Measurements from ENCODE around the gene SLC43A3. TPM values are rescaled to one million over a fixed set of nuclear protein-coding genes. Genes with fewer than 3 reads are reported as not detected.

Gene SLC43A3
- total RNA-seq, 1 experiment from 2014 or later = 8.6 TPM

GRCh38 chr11:57460022-57460757 lies 33.3 kb upstream of the SLC43A3 start, which contains the start of gene RTN4RL2:
Gene RTN4RL2 (plus strand): TSS chr11:57460528. CDS start chr11:57460866, 338 bp downstream.
- H3K27ac ChIP-seq (ENCODE audit: low read length) = no peak within 1 kb of the TSS
- intact Hi-C loops (cut with micrococcal nuclease; ENCODE audit: unreplicated experiment) (no loop called here), in situ Hi-C loops (cut with HindIII; ENCODE audit: low pct_unique_long_range_greater_than_20kb, low sequenced_read_pairs) (no loop called here)
- POLR2A ChIA-PET = interaction anchor here (0.6 kb wide), 1 partner anchor 58 kb away, joined by 3 read pairs; no protein-coding TSS in a partner anchor
- DNase-seq (ENCODE audit: low read depth, low spot score) = no peak
- ATAC-seq = peak; percentile 52
- H3K36me3 ChIP-seq (ENCODE audit: control insufficient read depth, insufficient read depth, low read length) = no peaks in the 10 kb centered on the region
- peak within 1 kb of the TSS; percentile 30 to 50 for H3K4me3 ChIP-seq (ENCODE audit: low read depth in 2 of 2, low read length in 2 of 2)
- H3K9me3 ChIP-seq (ENCODE audit: control insufficient read depth, insufficient read depth, low read depth, low read length) = no peaks in the 10 kb centered on the region
- TF ChIP-seq REST (IDR thresholded peaks at IDR 0.05; ENCODE audit: insufficient read depth in 1 of 2, low read depth in 2 of 2, low read length in 1 of 2) (no peak), POLR2AphosphoS5 (IDR thresholded peaks at IDR 0.05; ENCODE audit: low read depth, low read length) (no peak), CTCF (IDR thresholded peaks at IDR 0.05) (peak; percentile 61; the same call in 1 of the 2 replicates)
- BruUV-seq (replicated peaks) = no TSS peak
- peaks cover 6% of the 10 kb centered on the region; the same call in 1 of the 2 replicates for H3K27me3 ChIP-seq (ENCODE audit: control insufficient read depth, insufficient read depth, low read length)
- CTCF ChIA-PET = interaction anchor here (0.6 to 0.7 kb wide), 3 partner anchors 18 to 64 kb away, joined by 3 to 6 read pairs (median 6); no protein-coding TSS in a partner anchor
- peaks cover 4% of the 10 kb centered on the region; the same call in 1 of the 2 replicates for H3K4me1 ChIP-seq (ENCODE audit: control insufficient read depth, insufficient read depth, low read length)

- 0 out of 2 replicates have a peak, but pooled peaks have one; percentile 24 for ATAC-seq
- intact Hi-C loops (cut with micrococcal nuclease; ENCODE audit: unreplicated experiment) = loop anchor here (2.0 to 10.0 kb wide), 4 partner anchors 67 to 1053 kb away; partner anchors contain the start of gene YPEL4
- BruUV-seq (replicated peaks) = no TSS peak
- Histone ChIP-seq H3K4me1 (ENCODE audit: control insufficient read depth, insufficient read depth, low read length) (peaks cover 4% of the 10 kb centered on the region; the same call in 1 of the 2 replicates), H3K36me3 (ENCODE audit: control insufficient read depth, insufficient read depth, low read length) (no peaks in the 10 kb centered on the region), H3K4me3 (ENCODE audit: low read depth in 2 of 2, low read length in 2 of 2) (peak overlapping the region; percentile 2 to 50; a peak in 3 of 4 replicates), H3K9me3 (ENCODE audit: control insufficient read depth, insufficient read depth, low read depth, low read length) (no peaks in the 10 kb centered on the region), H3K27ac (ENCODE audit: low read length) (no peak overlapping the region), H3K27me3 (ENCODE audit: control insufficient read depth, insufficient read depth, low read length) (peaks cover 6% of the 10 kb centered on the region; the same call in 1 of the 2 replicates)
- ChIA-PET CTCF (interaction anchor here (0.6 to 1.7 kb wide), 9 partner anchors 9 to 182 kb away, joined by 3 to 9 read pairs (median 3); no protein-coding TSS in a partner anchor), POLR2A (interaction anchor here (0.6 kb wide), 1 partner anchor 57 kb away, joined by 3 read pairs; no protein-coding TSS in a partner anchor)
- DNase-seq (ENCODE audit: low read depth, low spot score) = no peak
- in situ Hi-C loops (cut with HindIII; ENCODE audit: low pct_unique_long_range_greater_than_20kb, low sequenced_read_pairs) = no loop called here
- TF ChIP-seq REST (IDR thresholded peaks at IDR 0.05; ENCODE audit: insufficient read depth in 1 of 2, low read depth in 2 of 2, low read length in 1 of 2) (no peak), POLR2AphosphoS5 (IDR thresholded peaks at IDR 0.05; ENCODE audit: low read depth, low read length) (no peak), SIN3A (IDR thresholded peaks at IDR 0.05; ENCODE audit: borderline replicate concordance, insufficient read depth, low read depth, low read length) (no peak), CTCF (IDR thresholded peaks at IDR 0.05) (no peak), TCF7L2 (IDR thresholded peaks at IDR 0.05; ENCODE audit: low read depth, low read length) (no peak)
Observed at GRCh38 chr11:57459164-57460021, 32.5 kb upstream of the SLC43A3 start.

Measured in Panc1 (cell line).